ENCODE measurements around the gene FAM53B.

Gene FAM53B

DNA sequence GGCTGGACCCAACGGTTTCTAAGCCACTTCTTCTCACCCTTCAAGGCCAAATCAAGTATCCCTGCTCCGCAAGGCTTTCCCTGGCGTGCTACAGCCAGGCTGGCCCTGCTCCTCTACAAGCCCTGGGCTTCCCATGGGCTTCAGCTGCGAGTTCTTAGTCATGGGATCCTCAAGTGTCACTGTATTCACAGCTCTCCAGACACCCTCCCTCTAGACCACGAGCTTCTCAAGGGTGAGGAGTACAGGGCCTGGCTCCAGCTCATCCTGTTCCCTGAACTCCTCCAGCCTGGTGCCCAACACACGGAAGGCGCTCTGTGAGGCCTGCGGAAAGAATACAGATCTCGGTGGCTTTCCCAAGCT lies 38.8 kb downstream of the FAM53B start:
- peaks cover 35% of the 10 kb centered on the region for H3K36me3 ChIP-seq
- TF ChIP-seq, protein P1, sequence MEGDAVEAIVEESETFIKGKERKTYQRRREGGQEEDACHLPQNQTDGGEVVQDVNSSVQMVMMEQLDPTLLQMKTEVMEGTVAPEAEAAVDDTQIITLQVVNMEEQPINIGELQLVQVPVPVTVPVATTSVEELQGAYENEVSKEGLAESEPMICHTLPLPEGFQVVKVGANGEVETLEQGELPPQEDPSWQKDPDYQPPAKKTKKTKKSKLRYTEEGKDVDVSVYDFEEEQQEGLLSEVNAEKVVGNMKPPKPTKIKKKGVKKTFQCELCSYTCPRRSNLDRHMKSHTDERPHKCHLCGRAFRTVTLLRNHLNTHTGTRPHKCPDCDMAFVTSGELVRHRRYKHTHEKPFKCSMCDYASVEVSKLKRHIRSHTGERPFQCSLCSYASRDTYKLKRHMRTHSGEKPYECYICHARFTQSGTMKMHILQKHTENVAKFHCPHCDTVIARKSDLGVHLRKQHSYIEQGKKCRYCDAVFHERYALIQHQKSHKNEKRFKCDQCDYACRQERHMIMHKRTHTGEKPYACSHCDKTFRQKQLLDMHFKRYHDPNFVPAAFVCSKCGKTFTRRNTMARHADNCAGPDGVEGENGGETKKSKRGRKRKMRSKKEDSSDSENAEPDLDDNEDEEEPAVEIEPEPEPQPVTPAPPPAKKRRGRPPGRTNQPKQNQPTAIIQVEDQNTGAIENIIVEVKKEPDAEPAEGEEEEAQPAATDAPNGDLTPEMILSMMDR (IDR thresholded peaks at IDR 0.05) = no peak
- no peaks in the 10 kb centered on the region for H3K9me3 ChIP-seq
- peak overlapping the region; percentile 94 for H3K27ac ChIP-seq
- H3K27me3 ChIP-seq = no peaks in the 10 kb centered on the region
- H3K4me3 ChIP-seq (ENCODE audit: low read depth in 1 of 2, low read length in 1 of 2) = no peak overlapping the region
- peaks cover 99 to 100% of the 10 kb centered on the region in 2 experiments for H3K4me1 ChIP-seq (ENCODE audit: control insufficient read depth in 1 of 2, insufficient read depth in 1 of 2, low read depth in 1 of 2, low read length in 1 of 2)

DNA sequence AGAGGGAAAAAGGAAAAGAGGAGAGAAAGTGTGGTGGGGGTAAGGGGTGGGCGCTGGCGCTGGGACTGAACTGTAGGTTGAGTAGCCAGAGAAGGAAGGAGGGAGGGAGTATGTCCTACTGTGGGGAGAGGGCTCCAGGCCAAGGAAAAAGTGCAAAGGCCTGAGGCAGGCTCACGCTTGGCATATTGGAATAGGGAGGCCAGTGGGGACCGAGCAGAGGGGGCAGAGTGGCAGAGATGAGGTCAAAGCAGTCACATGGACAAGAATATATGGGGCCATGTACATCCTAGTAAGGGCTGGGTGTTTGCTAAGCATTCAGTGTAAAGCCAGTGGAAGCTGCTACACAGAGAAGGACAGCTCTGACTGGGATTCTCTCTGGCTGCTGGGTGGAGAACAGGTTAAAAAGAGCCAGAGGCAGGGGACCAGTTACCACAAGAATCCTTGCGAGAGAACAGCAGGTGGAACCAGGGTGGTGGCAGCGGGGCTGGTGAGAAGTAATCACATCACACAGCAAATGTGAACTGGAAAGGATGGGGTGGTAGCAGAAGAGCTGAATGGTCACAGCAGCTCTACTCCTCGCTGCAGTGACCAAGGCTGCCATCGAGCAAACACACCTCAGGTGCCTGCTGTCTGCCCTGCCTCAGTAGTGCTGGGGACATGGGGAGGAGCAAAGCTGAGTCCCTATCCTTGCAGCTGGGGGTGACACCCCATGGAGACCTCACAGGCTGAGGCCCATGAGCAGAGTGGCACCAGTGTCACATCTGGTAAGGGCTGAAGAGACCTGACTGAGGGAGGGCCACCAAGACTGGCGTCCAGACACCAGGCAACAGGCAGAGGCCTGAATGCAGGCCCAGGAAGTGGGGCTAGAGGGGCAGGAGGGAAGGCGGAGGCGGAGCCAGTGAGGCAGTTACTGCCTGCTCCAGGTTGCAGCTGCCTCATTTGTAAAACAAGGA lies 39.5 kb downstream of the FAM53B start:
- Histone ChIP-seq H3K9me3 (no peaks in the 10 kb centered on the region), H3K4me1 (ENCODE audit: control insufficient read depth in 1 of 2, insufficient read depth in 1 of 2, low read depth in 1 of 2, low read length in 1 of 2) (peaks cover 99 to 100% of the 10 kb centered on the region in 2 experiments), H3K4me3 (ENCODE audit: low read depth in 1 of 2, low read length in 1 of 2) (no peak overlapping the region), H3K27ac (peak overlapping the region; percentile 94), H3K36me3 (peaks cover 35% of the 10 kb centered on the region), H3K27me3 (no peaks in the 10 kb centered on the region)
- TF ChIP-seq, protein P1 (IDR thresholded peaks at IDR 0.05) = no peak

DNA sequence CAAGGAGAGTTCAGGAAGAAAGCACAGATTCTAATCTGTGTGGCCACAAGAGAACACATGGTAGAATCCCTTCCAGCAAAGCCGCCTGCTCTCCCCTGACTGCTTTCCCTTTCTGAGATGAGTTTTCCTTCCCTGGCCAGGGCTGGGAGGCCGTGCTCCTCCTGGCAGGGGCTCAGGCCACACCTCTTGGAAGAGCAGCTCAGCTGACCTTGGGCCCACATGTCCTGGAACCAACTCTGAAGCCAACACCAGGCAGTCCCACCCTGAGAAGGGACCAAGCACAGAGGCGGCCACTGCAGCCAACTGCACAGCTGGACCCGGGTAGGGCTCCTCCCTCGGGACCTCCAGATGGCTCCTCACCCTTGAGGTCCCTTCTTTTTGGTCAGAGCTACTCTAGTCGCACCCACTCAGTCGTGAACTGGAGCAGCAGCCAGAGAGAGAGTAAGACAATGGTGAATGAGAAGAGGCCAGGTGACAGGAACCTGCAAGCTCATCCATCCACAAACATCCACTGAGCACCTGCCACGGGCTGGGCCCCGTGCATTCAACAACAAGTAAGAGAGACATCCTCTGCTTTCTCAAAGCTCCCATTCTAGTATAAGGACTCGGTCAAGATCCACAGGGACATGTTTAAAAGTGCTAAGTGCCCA lies 40.3 kb downstream of the FAM53B start:
- TF ChIP-seq, protein P1 (IDR thresholded peaks at IDR 0.05) = no peak
- H3K27me3 ChIP-seq = no peaks in the 10 kb centered on the region
- H3K4me1 ChIP-seq (ENCODE audit: control insufficient read depth in 1 of 2, insufficient read depth in 1 of 2, low read depth in 1 of 2, low read length in 1 of 2) = peaks cover 99 to 100% of the 10 kb centered on the region in 2 experiments
- H3K4me3 ChIP-seq (ENCODE audit: low read depth in 1 of 2, low read length in 1 of 2) = no peak overlapping the region
- H3K9me3 ChIP-seq = no peaks in the 10 kb centered on the region
- H3K36me3 ChIP-seq = peaks cover 35% of the 10 kb centered on the region
- H3K27ac ChIP-seq = peak overlapping the region; percentile 94

DNA sequence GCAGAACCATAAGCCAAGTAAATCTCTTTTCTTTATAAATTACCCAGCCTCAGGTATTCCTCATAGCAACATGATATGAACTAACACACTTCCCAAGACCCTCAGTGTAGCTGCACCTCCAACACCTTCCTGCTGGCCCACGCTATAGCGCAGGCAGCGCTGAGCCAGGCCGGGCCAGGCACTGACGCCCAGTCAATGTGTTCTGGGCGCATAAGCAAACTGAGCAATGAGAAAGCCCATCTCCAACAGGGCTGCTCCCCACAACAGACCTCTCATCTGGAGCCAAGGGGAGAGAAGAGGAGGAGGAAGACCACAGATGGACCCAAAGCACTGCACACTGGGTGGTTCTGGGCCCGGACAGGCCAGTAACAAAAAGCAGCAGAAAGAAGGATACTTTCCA lies 40.8 kb downstream of the FAM53B start:
- TF ChIP-seq, protein P1 (IDR thresholded peaks at IDR 0.05) = no peak
- no peak overlapping the region for H3K4me3 ChIP-seq (ENCODE audit: low read depth in 1 of 2, low read length in 1 of 2)
- H3K36me3 ChIP-seq = peaks cover 35% of the 10 kb centered on the region
- H3K9me3 ChIP-seq = no peaks in the 10 kb centered on the region
- peak overlapping the region; percentile 94 for H3K27ac ChIP-seq
- peaks cover 99 to 100% of the 10 kb centered on the region in 2 experiments for H3K4me1 ChIP-seq (ENCODE audit: control insufficient read depth in 1 of 2, insufficient read depth in 1 of 2, low read depth in 1 of 2, low read length in 1 of 2)
- H3K27me3 ChIP-seq = no peaks in the 10 kb centered on the region

DNA sequence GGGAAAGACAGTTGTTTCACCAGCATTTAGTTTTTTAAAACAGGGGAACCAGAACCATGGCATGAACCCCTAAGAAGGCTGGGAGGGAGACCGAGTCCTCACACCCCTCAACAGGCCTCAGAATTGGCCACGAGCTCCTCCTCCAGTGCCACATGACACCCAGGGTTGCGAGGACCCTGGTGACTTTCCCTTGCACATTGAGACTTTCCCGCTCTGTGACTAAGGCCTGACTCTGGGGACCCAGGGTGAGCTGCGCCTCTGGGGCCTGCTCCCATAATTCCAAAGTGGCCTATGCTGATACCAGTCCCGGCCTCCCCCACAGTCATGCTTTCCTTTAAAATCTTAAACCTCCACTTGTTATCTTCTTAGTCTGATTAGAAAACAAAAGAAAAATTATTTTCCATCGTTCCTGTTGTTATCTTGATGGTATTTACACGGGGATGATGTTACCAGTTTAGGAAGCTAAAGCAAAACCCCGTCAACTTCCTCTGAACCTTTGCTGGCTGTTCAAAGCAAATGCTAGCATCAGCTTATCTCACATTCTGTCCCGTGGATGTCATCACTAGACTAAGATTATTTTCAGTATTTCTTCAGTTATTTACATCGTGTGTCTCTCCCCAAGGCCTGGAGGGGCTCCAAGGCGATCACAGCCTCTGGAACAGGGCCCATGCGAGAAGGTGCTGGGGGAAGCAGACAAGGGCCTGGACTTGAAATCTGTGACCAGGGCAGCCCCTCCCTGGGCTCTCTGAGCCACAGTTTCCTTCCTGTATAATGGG lies 42.1 kb downstream of the FAM53B start:
- Histone ChIP-seq H3K4me3 (ENCODE audit: low read depth in 1 of 2, low read length in 1 of 2) (peak overlapping the region; percentile 21 to 43), H3K36me3 (peaks cover 35% of the 10 kb centered on the region)
- TF ChIP-seq, protein P1 (IDR thresholded peaks at IDR 0.05) = no peak

More for the DNA sequence above, 42.1 kb downstream of the FAM53B start:
- Histone ChIP-seq H3K27ac (peak overlapping the region; percentile 94), H3K4me1 (ENCODE audit: control insufficient read depth in 1 of 2, insufficient read depth in 1 of 2, low read depth in 1 of 2, low read length in 1 of 2) (peaks cover 92 to 96% of the 10 kb centered on the region in 2 experiments), H3K27me3 (no peaks in the 10 kb centered on the region), H3K9me3 (no peaks in the 10 kb centered on the region)
